Psoas muscle (tissue), 8 donors: ENCODE results near the gene SEMA4D. TPM values are rescaled to one million over a fixed set of nuclear protein-coding genes. Genes with fewer than 3 reads are reported as not detected.
"Not testable (repeated sequence)": the region's sequence is repeated elsewhere in the genome, so short reads cannot be mapped to it uniquely, and the experiment has no call there.

Experiments
- ATAC-seq, 4 donors: fragments of 200-7000 bp; cut with Tn5 transposase; one replicate each; pipeline ENCODE4 v1.9.1; 2020; ENCODE audit warnings: moderate library complexity in 3 of 4, mild to moderate bottlenecking in 2 of 4
- DNase-seq, 2 donors: peaks; one replicate each; pipeline ENCODE4 v3.0.0-alpha.2; 2020
- H3K27ac ChIP-seq: fragments of 200-600 bp; one replicate; pipeline ENCODE4 v1.8.0; 2022
- H3K27me3 ChIP-seq, 3 donors: fragments of 200-600 bp in 1 of 3; one replicate each; pipeline versions ENCODE4 v1.6.1 to v1.8.0; 2013 to 2022; ENCODE audit warnings: low read length in 2 of 3, mild to moderate bottlenecking in 2 of 3, moderate library complexity in 1 of 3; ENCODE audit not compliant: insufficient read depth in 3 of 3
- H3K36me3 ChIP-seq, 2 donors: fragments of 200-600 bp in 1 of 2; one replicate each; pipeline versions ENCODE4 v1.6.1 to v1.8.0; 2013 to 2022; ENCODE audit warnings: low read depth in 1 of 2, mild to moderate bottlenecking in 1 of 2, moderate library complexity in 1 of 2; ENCODE audit not compliant: insufficient read depth in 1 of 2
- H3K4me1 ChIP-seq: fragments of 200-600 bp; one replicate; pipeline ENCODE4 v1.8.0; 2022
- H3K4me3 ChIP-seq: fragments of 200-600 bp; one replicate; pipeline ENCODE4 v1.8.0; 2022; ENCODE audit warnings: mild to moderate bottlenecking
- H3K9me3 ChIP-seq: fragments of 200-600 bp; one replicate; pipeline ENCODE4 v1.8.0; 2022
- WGBS, 3 donors: extraction: QIAGEN DNeasy Blood & Tissue Kit; methylation state at CpG; one replicate each; pipeline versions ENCODE4 v1.1.6 to v1.1.7; 2013; 5-methylcytosine and 5-hydroxymethylcytosine counted together
- intact Hi-C, 2 donors: fragments of 100-400 bp; cut with DNase I; formaldehyde crosslinking; loops; one replicate each; pipeline versions ENCODE4 v1.11.0 to v1.14.2; 2022
- polyA plus RNA-seq, 3 donors: library from polyadenylated mRNA; stranded (reverse); fragments of 200-250 nt; gene quantifications; one replicate each; pipeline ENCODE4 v1.2.3, GENCODE V29; 2013
- total RNA-seq, 4 donors: library from RNA; stranded (reverse); fragmentation: NEBNext Ultra II Directional in 2 of 4; extraction: Animal tissue kit (Norgen Biotek cat#: 25700) in 2 of 4; gene quantifications; one replicate each; pipeline versions ENCODE4 v1.2.1 to v1.2.4, GENCODE V29; 2021 to 2023
- TF ChIP-seq, protein P1 (sequence below): fragments of 200-600 bp; IDR thresholded peaks from one replicate; pipeline ENCODE4 v1.8.0; 2022; ENCODE audit warnings: antibody characterized with exemption
- donor health status: healthy with polysubstance abuse.
- donor health status: DM: no; HTN: no; CAD: no; lungs with moderate emphysema.
- donor health status: Bipolar disorder and iron deficiency.
- donor health status: healthy.
- donor health status: DM: yes; HTN: yes; CAD: no.
- donor health status: DM: no; HTN: no; CAD: no.
- donor health status: DM: no; HTN: no; CAD: no.
- donor health status: DM: yes; HTN: yes; CAD: no.

SEMA4D gene
- total and polyA plus RNA-seq, 7 donors = 9.3 to 111 (median 32.1) TPM

DNA sequence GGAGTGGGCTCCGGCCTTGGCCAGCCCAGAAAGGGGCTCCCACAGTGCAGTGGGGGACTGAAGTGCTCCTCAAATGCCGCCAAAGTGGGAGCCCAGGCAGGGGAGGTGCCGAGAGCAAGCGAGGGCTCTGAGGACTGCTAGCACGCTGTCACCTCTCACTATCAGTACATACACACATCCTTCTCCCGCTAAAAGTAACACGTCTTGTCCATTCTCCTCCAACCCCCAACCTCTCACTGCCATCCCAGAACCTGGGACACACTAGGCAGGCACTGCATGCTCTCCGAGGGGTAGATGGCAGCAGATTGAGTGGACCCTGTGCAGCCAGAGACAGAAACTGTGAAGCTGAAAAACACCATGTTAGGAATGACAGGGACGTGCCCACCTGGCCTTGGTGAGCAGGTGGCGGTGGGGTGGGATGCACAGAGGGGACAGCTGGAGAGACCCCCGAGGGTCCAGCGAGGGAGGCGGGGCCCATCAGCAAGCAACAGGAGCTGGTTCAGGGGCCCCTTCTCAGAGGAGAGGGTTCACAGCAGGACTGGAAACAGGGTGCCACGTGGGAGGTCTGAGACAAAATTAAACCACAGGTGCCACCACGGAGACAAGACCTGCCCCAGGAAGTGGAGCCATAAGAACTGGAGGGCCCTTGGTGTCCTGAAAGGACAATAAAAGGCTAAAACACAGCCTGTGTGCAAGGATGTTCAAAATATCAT, 16.9 kb downstream of the SEMA4D start:
- no peaks in the 10 kb centered on the region for H3K27me3 ChIP-seq
- no peak for DNase-seq
- peak overlapping the region; percentile 94 for H3K27ac ChIP-seq
- WGBS, 3 donors = 75 to 88% (median 81%) methylated on average over 15 of the region's 15 CpGs
- peaks cover 0 to 5% of the 10 kb centered on the region in 2 donors for H3K36me3 ChIP-seq
- ATAC-seq = no peak
- intact Hi-C loops = loop anchor here in 1 of 2 donors (10.0 kb wide), 1 partner anchor 64 kb away; no protein-coding TSS in a partner anchor
- H3K9me3 ChIP-seq = no peaks in the 10 kb centered on the region
- H3K4me1 ChIP-seq = peaks cover 79% of the 10 kb centered on the region
- TF ChIP-seq, protein P1, sequence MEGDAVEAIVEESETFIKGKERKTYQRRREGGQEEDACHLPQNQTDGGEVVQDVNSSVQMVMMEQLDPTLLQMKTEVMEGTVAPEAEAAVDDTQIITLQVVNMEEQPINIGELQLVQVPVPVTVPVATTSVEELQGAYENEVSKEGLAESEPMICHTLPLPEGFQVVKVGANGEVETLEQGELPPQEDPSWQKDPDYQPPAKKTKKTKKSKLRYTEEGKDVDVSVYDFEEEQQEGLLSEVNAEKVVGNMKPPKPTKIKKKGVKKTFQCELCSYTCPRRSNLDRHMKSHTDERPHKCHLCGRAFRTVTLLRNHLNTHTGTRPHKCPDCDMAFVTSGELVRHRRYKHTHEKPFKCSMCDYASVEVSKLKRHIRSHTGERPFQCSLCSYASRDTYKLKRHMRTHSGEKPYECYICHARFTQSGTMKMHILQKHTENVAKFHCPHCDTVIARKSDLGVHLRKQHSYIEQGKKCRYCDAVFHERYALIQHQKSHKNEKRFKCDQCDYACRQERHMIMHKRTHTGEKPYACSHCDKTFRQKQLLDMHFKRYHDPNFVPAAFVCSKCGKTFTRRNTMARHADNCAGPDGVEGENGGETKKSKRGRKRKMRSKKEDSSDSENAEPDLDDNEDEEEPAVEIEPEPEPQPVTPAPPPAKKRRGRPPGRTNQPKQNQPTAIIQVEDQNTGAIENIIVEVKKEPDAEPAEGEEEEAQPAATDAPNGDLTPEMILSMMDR = no peak
- H3K4me3 ChIP-seq = peak overlapping the region; percentile 43

DNA sequence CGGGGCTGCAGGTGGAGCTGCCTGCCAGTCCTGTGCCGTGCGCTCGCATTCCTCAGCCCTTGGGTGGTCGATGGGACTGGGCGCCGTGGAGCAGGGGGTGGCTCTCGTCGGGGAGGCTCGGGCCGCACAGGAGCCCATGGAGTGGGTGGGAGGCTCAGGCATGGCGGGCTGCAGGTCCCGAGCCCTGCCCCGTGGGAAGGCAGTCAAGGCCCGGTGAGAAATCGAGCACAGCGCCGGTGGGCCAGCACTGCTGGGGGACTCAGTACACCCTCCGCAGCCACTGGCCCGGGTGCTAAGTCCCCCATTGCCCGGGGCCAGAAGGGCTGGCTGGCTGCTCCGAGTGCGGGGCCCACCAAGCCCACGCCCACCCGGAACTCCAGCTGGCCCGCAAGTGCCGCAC, 17.5 kb downstream of the SEMA4D start:
- not testable (repeated sequence) for DNase-seq, ATAC-seq, H3K27me3 ChIP-seq, H3K4me3 ChIP-seq, H3K36me3 ChIP-seq, H3K9me3 ChIP-seq
- intact Hi-C loops = loop anchor here in 1 of 2 donors (10.0 kb wide), 1 partner anchor 64 kb away; no protein-coding TSS in a partner anchor
- Histone ChIP-seq H3K4me1 (peaks cover 78% of the 10 kb centered on the region), H3K27ac (peak overlapping the region; percentile 94)
- 89 to 97% (median 95%) methylated on average over 14 to 27 of the region's 27 CpGs for WGBS, 3 donors

DNA sequence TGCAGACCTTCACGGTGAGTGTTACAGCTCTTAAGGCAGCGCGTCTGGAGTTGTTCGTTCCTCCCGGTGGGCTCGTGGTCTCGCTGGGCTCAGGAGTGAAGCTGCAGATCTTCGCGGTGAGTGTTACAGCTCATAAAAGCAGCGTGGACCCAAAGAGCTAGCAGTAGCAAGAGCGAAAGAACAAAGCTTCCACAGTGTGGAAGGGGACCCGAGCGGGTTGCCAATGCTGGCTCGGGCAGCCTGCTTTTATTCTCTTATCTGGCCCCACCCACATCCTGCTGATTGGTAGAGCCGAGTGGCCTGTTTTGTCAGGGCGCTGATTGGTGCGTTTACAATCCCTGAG, 18.3 kb downstream of the SEMA4D start:
- H3K27ac ChIP-seq, H3K36me3 ChIP-seq, H3K9me3 ChIP-seq, DNase-seq, H3K27me3 ChIP-seq, H3K4me3 ChIP-seq, ATAC-seq: not testable (repeated sequence)
- H3K4me1 ChIP-seq = peaks cover 73% of the 10 kb centered on the region
- 92 to 93% (median 92%) methylated on average over 7 to 17 of the region's 17 CpGs for WGBS, 3 donors
- intact Hi-C loops = loop anchor here (5.0 to 10.0 kb wide), 2 partner anchors 37 to 65 kb away; no protein-coding TSS in a partner anchor

DNA sequence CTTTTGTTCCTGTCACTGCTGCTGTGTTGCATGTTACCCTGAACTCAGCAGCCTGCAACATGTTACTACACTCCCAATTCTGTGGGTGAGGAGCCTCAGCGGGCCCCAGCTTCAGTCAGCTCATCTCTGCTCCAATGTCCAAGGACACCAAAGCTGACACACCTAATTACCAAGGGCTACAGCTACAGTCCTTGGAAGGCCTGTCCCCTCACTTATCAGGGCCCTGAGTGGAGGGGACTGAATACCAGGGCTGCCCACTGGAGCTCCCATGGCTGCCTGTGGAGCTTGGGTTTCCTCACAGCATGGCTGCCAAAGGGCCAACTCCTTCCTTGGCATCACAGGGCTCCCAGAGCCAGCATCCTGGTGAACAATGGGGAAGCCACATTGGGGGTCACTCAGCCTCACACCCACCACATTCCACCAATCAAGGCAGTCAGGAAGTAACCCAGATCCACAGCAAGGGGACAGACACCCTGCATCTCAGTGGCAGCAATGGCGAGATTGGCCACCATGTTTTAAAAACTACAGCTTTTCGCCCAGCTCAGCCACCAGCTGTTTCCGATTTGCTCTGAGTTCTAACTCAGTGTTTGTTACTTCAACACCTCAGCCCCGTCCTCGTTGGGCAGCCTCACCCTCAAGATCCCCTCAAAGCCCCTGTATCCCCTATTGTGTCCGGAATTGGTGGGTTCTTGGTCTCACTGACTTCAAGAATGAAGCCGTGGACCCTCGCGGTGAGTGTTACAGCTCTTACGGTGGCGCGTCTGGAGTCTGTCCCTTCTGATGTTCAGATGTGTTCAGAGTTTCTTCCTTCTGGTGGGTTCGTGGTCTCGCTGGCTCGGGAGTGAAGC, 18.9 kb downstream of the SEMA4D start:
- intact Hi-C loops = loop anchor here in 1 of 2 donors (5.0 kb wide), 1 partner anchor 37 kb away; no protein-coding TSS in a partner anchor
- DNase-seq (no peak), ATAC-seq (no peak)
- H3K4me3 ChIP-seq = no peak overlapping the region
- H3K27ac ChIP-seq = peak overlapping the region; percentile 36
- no peaks in the 10 kb centered on the region for H3K9me3 ChIP-seq
- peaks cover 0 to 5% of the 10 kb centered on the region in 2 donors for H3K36me3 ChIP-seq
- WGBS, 3 donors = 94 to 98% (median 97%) methylated on average over 14 to 16 of the region's 16 CpGs
- TF ChIP-seq, protein P1 = no peak
- peaks cover 67% of the 10 kb centered on the region for H3K4me1 ChIP-seq
- H3K27me3 ChIP-seq = no peaks in the 10 kb centered on the region

DNA sequence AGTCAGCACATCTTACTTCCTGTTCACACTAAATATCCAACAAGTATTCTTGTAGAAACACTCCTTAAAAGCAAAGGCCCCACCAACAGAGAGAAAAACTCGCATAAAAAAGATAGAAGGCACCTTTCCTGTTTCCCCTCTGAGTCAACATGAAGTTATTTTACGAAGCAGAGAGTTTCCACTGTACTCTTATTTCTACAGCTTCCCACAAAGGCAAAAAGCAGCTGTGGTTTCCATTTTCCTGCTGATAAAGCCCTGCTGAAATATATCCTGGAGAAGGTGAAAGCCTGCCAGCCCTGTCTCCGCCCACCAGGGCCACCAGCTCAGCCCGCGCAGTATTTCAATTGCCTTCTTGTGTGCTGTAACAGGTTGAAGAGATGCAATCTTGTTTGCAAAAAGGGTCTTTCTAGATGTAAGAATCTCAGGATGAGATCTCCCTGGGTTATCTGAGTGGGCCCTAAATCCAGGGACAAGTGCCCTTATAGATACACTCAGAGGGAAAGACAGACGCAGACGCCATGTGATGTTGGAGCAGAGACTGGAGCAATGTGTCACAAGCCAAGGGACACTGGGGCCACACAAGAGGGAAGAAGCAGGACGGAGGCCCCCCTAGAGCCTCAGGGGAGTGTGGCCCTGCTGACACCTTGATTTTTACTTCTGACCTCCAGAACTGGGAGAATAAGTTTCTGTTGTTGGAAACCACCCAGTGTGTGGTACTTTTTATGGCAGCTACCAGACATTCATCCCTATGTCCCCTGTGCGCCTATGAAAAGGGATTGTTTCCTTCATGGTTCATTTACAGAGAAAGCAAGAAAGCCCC, 19.9 kb downstream of the SEMA4D start:
- intact Hi-C loops = loop anchor here in 1 of 2 donors (5.0 kb wide), 1 partner anchor 36 kb away; no protein-coding TSS in a partner anchor
- Histone ChIP-seq H3K9me3 (no peaks in the 10 kb centered on the region), H3K4me1 (peaks cover 60% of the 10 kb centered on the region), H3K4me3 (peak overlapping the region; percentile 19), H3K27ac (peak overlapping the region; percentile 50), H3K36me3 (peaks cover 0 to 5% of the 10 kb centered on the region in 2 donors), H3K27me3 (no peaks in the 10 kb centered on the region)
- DNase-seq = no peak
- TF ChIP-seq, protein P1 = no peak
- ATAC-seq = no peak
- 48 to 61% (median 50%) methylated on average over 9 of the region's 9 CpGs for WGBS, 3 donors
